ENCODE results near the gene PRRC2B.

Gene PRRC2B

GRCh38 chr9:131522257-131523085 lies 128.6 kb downstream of the PRRC2B start:
- no peak for DNase-seq
- in situ Hi-C loops (cut with MboI; ENCODE audit: low pct_unique_long_range_greater_than_20kb, low sequenced_read_pairs) = no loop called here

DNA sequence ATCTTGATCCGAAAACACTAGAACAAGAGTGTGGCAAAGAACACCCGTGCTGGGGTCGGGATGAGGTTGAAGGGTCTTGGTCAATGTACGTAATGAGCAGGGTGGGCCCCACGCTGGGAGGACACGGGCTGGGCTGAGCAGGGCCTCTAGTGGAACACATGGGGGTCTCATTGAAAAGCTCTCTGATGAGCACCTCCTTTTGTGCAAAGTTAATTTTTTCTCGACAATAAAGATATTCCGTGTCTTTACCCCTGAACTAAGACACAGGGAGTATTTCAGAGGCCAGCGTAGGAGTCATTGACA lies 129.2 kb downstream of the PRRC2B start:
- in situ Hi-C loops (cut with MboI; ENCODE audit: low pct_unique_long_range_greater_than_20kb, low sequenced_read_pairs) = no loop called here
- DNase-seq = no peak

GRCh38 chr9:131523451-131524435 lies 129.9 kb downstream of the PRRC2B start:
- in situ Hi-C loops (cut with MboI; ENCODE audit: low pct_unique_long_range_greater_than_20kb, low sequenced_read_pairs) = no loop called here
- no peak for DNase-seq

GRCh38 chr9:131524665-131525315 lies 130.9 kb downstream of the PRRC2B start:
- DNase-seq = no peak
- in situ Hi-C loops (cut with MboI; ENCODE audit: low pct_unique_long_range_greater_than_20kb, low sequenced_read_pairs) = no loop called here

DNA sequence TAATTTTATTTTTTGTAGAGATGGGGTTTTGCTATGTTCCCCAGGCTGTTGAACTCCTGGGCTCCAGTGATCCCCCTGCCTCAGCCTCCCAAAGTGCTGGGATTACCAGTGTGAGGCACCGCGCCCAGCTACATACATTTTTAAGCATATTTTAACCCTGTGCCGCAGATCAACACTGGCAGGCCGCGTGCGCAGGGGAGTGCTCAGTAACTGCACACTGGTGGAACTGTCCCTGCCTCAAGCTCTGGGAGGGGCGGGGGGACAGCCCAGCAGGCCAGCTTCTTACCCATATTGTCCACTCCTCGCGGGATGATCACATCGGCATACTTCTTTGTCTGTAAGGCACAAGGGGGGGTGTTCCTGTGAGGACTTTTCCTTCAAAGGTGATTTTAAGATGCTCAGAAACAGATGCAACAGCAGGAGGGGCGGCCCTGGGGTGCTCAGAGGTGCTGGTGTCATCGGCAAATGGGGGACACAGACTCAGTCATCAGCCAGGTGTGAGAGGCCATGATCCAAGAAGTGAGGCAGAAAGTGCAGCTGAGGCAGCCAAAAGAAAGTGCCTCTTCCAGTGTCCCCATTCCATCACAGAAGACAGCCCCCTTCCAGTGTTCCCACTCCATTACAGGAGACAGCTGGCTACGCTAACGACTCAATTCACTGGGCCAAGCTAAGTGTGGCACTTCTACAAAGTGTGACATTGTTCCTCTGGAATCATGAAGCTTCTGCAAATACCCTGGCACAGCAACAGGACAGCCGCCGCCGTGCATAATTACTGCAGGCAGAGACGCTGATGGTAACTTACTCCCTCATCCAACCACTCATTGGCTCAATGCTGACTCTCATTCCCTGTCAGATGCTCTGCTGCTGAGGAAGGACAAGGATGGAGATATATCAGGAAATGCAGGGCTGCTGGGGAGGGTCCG lies 132.0 kb downstream of the PRRC2B start:
- in situ Hi-C loops (cut with MboI; ENCODE audit: low pct_unique_long_range_greater_than_20kb, low sequenced_read_pairs) = no loop called here
- no peak for DNase-seq

DNA sequence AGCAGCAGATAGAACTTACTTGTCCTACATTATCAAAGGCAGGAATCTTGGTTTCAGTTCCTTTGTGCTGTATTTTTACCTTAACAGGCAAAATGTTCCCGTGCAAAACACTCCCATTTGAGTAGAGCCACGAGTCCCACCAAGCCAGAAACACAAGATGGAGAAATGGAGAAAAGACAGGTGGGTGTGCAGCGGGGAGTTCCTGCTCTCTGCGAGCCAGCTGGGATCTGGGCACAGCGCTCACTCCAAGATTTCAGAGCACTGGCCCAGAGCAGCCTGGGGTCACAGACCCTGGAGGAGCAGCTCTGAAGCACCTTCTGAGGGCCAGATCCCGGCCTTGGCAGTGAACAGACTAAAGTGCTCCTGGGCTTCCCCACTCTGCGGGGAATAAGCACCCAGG lies 134.3 kb downstream of the PRRC2B start:
- in situ Hi-C loops (cut with MboI; ENCODE audit: low pct_unique_long_range_greater_than_20kb, low sequenced_read_pairs) = no loop called here
- DNase-seq = no peak

DNA sequence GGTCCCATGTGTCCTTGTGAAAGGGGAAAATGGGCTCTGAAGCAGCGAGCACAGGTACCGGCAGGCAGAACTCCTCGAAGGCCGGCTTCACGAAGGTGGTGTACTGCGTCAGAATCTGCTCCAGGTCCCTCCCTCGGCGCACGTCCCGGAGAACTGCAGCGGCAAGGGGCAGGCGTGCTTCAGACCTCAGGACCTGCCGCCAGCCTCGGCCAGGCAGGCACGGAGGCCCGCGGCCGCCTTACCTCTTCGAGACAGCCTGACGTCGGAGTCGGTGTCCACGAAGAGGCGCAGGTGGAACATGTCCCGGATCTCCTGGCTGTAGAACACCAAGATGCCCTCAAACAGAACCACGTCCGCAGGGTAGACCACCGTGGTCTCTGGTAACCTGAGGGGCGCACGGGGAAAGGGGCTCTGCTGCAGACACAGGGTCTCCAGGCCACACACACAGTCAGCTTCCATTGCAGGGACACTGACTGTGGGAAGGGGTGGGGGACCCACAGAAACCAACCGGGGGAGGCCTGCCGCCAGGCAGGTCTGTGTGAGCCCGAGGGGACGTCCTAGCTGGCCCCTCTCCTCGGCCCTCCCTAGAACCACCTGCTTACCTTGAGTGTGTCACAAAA lies 135.1 kb downstream of the PRRC2B start:
- no peak for DNase-seq
- in situ Hi-C loops (cut with MboI; ENCODE audit: low pct_unique_long_range_greater_than_20kb, low sequenced_read_pairs) = no loop called here

GRCh38 chr9:131529597-131530545 lies 136.0 kb downstream of the PRRC2B start:
- in situ Hi-C loops (cut with MboI; ENCODE audit: low pct_unique_long_range_greater_than_20kb, low sequenced_read_pairs) = no loop called here
- DNase-seq = no peak

- in situ Hi-C loops (cut with MboI; ENCODE audit: low pct_unique_long_range_greater_than_20kb, low sequenced_read_pairs) = no loop called here
- peak; percentile 15 for DNase-seq
Observed at GRCh38 chr9:131530546-131530919, 136.6 kb downstream of the PRRC2B start.

DNA sequence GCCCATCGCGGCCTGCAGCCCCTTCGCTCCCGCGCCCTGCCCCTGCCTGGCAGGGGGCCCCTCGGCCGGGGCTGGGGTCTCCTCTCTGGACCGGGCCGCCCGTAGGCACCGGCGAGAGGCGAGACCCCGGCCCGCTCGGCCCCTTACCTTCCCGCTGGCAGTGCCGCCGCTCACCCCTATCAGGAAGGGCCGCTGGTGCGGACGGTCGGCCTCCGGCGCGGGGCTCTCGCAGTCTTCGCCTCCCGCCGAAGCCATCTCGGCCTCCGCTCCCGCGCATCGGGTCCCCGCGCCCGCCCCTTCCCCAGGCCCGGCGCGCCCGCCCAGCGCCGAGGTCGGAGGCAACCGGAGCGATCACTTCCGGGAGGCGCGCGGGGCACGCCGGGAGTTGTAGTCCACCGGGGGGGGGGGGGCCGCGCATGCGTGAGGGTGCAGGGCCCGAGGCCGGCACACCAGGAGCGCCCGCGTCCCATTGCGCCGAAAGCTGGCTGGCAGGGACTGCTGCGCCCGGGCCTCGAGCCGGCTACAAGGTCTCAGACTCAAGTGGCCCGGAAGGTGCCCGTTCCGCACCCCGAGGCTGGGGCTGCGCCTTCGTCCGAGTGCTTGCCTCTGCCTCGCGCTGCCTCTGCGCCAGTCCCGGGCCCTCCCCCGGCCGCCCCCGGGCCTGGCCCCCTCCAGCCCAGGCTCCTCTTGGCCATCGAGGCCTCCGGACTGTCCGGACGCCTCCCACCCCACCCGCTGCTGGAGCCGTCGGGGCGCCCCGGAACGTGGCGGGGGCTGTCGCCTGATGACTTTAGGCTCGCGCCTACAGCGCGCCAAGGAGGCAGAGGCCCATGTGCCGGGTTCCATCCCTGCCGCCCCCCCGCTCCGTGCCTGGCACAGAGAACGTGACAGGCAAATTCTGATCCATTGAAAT lies 137.3 kb downstream of the PRRC2B start, which contains the start of gene UCK1:
Gene UCK1, minus strand, starts transcription at position 344 of the 913 bp plus-strand sequence. Its CDS starts 89 bp downstream, at position 255.
- peak; percentile 82 for DNase-seq
- in situ Hi-C loops (cut with MboI; ENCODE audit: low pct_unique_long_range_greater_than_20kb, low sequenced_read_pairs) = no loop called here

GRCh38 chr9:131534721-131535237 lies 140.9 kb downstream of the PRRC2B start:
- DNase-seq = peak; percentile 65
- in situ Hi-C loops (cut with MboI; ENCODE audit: low pct_unique_long_range_greater_than_20kb, low sequenced_read_pairs) = no loop called here

DNA sequence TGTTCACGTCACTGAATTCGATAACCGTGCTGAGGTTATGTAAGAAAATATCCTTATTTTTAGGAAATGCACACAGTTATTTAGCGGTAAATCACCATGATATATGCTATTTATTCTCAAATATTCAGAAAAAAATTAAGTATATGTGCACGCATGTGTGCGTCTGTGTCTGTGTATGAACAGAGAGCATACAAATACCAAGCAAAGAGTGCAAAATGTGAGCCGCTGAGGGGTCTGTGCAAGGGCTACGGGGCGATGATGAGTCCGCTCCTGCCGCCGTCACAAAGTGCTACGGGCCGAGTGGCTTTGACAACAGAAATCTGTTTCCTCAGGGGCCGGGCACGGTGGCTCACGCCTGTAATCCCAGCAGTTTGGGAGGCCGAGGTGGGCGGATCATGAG lies 144.1 kb downstream of the PRRC2B start:
- DNase-seq = no peak
- in situ Hi-C loops (cut with MboI; ENCODE audit: low pct_unique_long_range_greater_than_20kb, low sequenced_read_pairs) = no loop called here

GRCh38 chr9:131539223-131539923 lies 145.5 kb downstream of the PRRC2B start:
- no peak for DNase-seq
- in situ Hi-C loops (cut with MboI; ENCODE audit: low pct_unique_long_range_greater_than_20kb, low sequenced_read_pairs) = no loop called here

DNA sequence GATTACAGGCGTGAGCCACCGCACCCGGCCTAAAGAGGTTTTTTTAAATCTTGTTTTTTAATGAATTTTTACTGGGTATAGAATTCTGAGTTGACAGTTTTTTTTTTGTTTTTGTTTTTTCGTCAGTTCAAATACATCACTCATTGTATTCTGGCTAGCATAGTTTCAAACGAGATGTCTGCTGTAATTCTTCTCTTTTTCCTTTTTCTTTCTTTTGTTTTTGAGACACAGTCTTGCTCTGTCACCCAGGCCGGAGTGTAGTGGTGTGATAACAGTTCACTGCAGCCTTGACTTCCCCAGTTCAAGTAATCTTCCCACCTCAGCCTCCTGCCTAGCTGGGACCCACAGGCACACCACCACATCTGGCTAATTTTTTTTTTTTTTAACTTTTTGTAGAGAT lies 149.3 kb downstream of the PRRC2B start:
- no peak for DNase-seq
- in situ Hi-C loops (cut with MboI; ENCODE audit: low pct_unique_long_range_greater_than_20kb, low sequenced_read_pairs) = no loop called here

GRCh38 chr9:131545003-131545785 lies 151.3 kb downstream of the PRRC2B start, which contains the start of gene PRRT1B:
TSS of gene PRRT1B (plus strand) at chr9:131545523. CDS start at chr9:131545616, 93 bp downstream.
- in situ Hi-C loops (cut with MboI; ENCODE audit: low pct_unique_long_range_greater_than_20kb, low sequenced_read_pairs) = no loop called here
- no peak for DNase-seq

All from KBM-7 (cell line).